NCI-H2196 (cell line): ENCODE measurements around the gene AGTPBP1.
"Not testable (repeated sequence)": the region's sequence is repeated elsewhere in the genome, so short reads cannot be mapped to it uniquely, and the experiment has no call there.

Experiments
- DNase-seq: peaks from one replicate; lab custom pipeline; 2025; ENCODE audit not compliant: unreplicated experiment; lab: John Stamatoyannopoulos, UW

AGTPBP1 gene, protein sequence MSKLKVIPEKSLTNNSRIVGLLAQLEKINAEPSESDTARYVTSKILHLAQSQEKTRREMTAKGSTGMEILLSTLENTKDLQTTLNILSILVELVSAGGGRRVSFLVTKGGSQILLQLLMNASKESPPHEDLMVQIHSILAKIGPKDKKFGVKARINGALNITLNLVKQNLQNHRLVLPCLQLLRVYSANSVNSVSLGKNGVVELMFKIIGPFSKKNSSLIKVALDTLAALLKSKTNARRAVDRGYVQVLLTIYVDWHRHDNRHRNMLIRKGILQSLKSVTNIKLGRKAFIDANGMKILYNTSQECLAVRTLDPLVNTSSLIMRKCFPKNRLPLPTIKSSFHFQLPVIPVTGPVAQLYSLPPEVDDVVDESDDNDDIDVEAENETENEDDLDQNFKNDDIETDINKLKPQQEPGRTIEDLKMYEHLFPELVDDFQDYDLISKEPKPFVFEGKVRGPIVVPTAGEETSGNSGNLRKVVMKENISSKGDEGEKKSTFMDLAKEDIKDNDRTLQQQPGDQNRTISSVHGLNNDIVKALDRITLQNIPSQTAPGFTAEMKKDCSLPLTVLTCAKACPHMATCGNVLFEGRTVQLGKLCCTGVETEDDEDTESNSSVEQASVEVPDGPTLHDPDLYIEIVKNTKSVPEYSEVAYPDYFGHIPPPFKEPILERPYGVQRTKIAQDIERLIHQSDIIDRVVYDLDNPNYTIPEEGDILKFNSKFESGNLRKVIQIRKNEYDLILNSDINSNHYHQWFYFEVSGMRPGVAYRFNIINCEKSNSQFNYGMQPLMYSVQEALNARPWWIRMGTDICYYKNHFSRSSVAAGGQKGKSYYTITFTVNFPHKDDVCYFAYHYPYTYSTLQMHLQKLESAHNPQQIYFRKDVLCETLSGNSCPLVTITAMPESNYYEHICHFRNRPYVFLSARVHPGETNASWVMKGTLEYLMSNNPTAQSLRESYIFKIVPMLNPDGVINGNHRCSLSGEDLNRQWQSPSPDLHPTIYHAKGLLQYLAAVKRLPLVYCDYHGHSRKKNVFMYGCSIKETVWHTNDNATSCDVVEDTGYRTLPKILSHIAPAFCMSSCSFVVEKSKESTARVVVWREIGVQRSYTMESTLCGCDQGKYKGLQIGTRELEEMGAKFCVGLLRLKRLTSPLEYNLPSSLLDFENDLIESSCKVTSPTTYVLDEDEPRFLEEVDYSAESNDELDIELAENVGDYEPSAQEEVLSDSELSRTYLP

DNA sequence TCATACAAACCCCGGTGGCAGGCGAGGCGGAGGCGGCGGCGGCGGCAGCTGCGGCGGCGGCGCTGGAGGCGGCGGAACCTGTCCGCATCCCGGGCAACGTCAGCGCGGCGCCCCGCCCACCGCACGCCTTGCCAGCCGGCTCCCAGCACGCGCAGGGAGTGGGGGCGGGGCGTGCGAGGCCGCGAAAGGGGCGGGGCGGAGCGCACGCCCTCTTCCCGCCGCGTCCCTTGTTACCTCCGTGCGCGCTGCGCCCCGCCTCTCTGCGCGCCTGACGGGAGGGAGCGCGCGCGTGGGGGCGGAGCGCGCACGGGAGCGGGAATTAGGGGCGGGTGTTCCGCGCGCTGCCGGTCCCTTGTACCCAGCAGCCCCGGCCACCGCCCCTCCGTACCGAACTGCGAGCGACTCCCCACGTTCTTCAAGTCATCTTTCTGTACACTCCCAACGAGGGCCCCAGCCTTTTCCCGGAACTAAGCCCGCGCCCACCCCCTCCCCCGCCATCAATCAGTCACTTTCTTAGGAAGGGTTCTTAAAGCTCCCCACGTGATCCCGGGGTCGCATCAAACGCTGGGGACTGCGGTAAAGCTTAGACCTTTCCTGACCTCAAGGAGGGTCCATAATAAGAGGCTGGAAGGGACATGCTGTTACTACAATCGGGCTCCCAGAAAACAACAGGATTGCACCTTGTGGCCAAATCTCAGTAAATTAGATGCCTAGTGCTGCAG, at the start of gene AGTPBP1:
Gene AGTPBP1 (minus strand): TSS at position 80 of the 722 bp plus-strand sequence. CDS start 29,421 bp downstream, outside the sequence.
- peak; percentile 95 for DNase-seq

- not testable (repeated sequence) for DNase-seq
Measured at GRCh38 chr9:85786116-85786515, 44.4 kb upstream of the AGTPBP1 start.

GRCh38 chr9:85773844-85774243, 32.1 kb upstream of the AGTPBP1 start:
- not testable (repeated sequence) for DNase-seq

GRCh38 chr9:85761802-85762201, 20.0 kb upstream of the AGTPBP1 start:
- DNase-seq: not testable (repeated sequence)

DNA sequence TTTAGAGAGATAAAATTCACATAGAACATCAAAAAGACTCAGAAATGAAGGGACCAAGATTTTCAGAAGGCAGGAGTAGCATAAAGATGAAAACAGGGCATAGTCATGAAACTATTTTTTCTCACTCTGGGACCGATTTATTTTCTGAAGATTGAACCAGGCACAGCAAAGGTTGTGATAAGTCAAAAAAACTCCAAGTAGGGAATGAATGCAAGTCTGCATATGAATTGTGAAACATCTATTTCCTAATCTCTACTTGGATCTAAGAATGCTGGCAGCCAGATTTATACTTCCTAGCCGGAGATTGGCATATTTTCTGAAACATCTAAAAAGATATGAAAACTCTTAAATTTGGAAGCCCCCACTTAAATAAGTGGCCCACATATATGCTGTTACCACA, 16.0 kb upstream of the AGTPBP1 start:
- DNase-seq: not testable (repeated sequence)

DNA sequence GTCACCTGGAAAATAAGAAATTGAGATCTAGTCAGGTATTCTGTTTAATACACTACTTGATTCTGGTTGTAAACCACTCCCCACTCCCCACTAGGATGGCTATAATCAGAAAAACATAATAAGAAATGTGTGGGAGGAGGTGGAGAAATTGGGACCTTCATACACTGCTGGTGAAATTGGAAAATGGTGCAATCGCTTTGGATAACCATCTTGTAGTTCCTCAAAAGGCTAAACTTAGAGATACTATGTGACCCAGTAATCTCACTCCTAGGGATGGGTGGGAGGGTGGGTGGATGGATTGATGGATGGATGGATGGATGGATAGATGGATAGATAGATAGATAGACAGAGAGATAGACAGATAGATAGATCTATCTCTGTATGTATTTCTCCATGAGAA, 14.5 kb upstream of the AGTPBP1 start:
- DNase-seq: not testable (repeated sequence)

- DNase-seq: no peak
Measured at GRCh38 chr9:85746309-85746708, 4.6 kb upstream of the AGTPBP1 start.

GRCh38 chr9:85745203-85745602, 3.4 kb upstream of the AGTPBP1 start:
- no peak for DNase-seq

- no peak for DNase-seq
Measured at GRCh38 chr9:85744480-85744879, 2.7 kb upstream of the AGTPBP1 start.

DNA sequence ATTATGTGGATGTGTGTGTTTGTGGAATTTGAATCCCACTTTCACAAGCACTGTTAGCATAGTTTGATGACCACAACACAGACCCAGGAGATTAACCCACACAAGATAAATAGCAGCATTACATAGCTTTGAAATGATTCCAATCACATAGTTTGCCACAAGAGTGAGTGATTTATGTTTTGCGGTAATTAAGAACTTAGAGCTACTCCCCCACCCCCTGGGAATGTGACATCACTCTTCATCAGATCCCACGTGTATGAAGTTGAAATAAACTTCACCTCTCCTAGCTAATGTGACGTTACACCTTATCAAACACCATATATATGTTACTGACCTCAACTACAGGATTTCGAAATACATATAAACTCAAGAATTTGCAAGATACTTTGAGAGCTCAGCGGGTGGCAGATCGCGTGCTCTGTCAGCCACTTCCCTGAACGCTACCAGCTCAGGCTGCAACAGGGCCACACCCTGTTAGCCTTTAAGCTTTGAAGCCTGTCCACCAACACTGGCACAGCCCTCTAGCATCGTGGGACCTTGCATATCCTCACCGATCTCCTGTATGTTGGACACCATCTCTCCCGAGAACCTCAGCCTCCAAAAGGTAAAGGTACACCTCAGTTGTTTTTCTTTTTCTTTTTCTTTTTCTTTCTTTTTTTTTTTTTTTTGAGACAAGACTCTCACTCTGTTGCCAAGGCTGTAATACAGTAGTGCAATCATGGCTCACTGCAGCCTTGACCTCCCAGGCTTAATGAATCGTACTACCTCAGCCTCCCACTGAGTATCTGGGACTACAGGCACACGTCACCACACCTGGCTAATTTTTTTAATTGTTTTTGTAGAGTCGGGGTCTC, 1.7 kb upstream of the AGTPBP1 start:
- DNase-seq: no peak

- DNase-seq: no peak
Measured at GRCh38 chr9:85742597-85742936, 813 bp upstream of the AGTPBP1 start.

- DNase-seq: peak; percentile 39
Measured at GRCh38 chr9:85741095-85741874, 469 bp downstream of the AGTPBP1 start.

- DNase-seq: no peak
Measured at GRCh38 chr9:85740787-85741094, 1.0 kb downstream of the AGTPBP1 start.

DNA sequence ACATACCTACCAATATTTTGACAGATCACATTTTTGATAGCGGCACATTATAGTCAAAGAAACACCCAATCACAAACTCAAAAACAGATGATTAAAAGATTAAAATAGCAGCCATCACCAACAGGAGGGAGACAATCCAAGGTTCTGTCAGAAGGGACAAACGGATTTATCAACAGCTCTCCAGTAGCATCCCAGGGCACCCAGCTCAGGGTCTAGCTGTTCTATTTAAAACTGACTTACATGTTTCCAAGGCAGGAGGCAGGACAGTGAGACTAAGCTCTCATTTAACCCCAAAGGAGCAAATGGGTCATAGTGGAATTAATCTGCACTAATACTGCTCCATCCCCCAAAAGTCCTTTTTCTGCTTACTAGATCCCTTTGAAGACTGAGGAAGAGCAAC, 3.2 kb downstream of the AGTPBP1 start:
- DNase-seq: no peak

- DNase-seq: no peak
Measured at GRCh38 chr9:85737671-85738070, 4.1 kb downstream of the AGTPBP1 start.

GRCh38 chr9:85730916-85731630, 10.7 kb downstream of the AGTPBP1 start:
- DNase-seq: no peak

DNA sequence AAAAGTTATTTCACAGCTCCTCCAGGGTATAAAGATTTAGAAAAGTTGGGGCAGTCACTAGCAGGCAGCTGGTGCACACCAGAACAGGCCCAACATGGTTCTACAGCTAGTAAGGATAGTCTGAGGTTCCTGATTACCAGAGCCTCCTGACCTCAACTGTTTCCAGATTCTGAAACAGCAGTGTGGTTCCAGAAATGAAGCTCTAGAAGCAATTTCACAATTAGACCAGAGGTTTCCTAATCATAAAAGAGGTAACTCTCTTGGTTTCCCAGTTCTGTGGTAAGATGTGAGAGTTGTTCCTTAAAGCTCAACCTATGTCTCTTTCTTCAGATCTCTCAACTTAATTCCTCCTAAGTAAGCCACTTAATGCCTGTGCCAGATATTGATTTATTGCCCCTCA, 11.9 kb downstream of the AGTPBP1 start:
- no peak for DNase-seq

DNA sequence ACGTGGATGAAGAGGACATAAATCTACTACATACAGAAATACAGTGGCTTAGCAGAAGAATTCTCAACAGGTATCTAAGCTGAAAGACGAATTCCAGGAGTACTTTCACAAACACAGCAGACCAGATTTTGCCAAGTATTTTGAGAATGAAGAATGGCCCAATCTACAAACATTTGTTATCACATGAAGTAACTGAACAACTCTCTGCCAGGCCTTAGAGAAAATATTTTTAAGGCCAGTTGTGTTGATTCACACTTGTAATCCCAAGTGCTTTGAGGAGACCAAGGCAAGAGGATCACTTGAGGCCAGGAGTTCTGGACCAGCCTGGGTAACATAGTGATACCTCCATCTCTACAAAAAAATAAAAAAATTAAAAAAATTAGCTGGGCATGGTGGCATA, 14.3 kb downstream of the AGTPBP1 start:
- no peak for DNase-seq

DNA sequence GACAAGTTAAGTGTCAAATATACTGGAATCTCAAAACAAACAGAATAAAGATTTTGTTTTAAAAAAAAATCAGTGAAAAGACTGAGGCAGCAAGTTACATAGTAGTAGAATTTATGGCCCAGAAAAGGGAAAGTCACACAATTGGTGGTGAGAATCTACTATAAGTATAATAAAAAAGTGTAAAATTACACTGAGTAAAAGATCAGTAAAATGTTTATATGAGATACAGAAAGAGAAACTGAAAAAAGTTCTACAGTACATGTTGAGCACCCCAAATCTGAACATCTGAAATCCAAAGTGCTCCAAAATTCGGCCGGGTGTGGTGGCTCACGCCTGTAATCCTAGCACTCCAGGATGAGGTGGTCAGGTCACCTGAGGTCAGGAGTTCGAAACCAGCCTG, 15.0 kb downstream of the AGTPBP1 start:
- DNase-seq: no peak
